HEK293 (cell line): Measurements from ENCODE around the gene MSI2.

Source experiments
- CTCF ChIA-PET: fragments of 350-600 bp; formaldehyde crosslinking; extraction: SDS; loops from one replicate; lab custom pipeline; 2021; ENCODE audit warnings: antibody characterized with exemption; lab: Yijun Ruan, JAX
- POLR2A ChIA-PET: fragments of 300-600 bp; formaldehyde crosslinking; extraction: SDS; loops from one replicate; lab custom pipeline; 2020; ENCODE audit warnings: antibody characterized with exemption, inconsistent platforms; lab: Yijun Ruan, JAX
- H3K27ac ChIP-seq: fragments of 200-500 bp; sonication (Bioruptor generic); 2 replicates; pipeline ENCODE4 v1.5.1; 2014; ENCODE audit warnings: low read depth, low read length, control low read depth, inconsistent platforms; ENCODE audit errors: extremely low read depth
- H3K36me3 ChIP-seq, 2 experiments: fragments of 200-500 bp in 1 of 2; sonication (Bioruptor generic) in 1 of 2; 1 replicate in 1 of 2; 2 replicates in 1 of 2; pipeline ENCODE4 v1.5.1; 2014 to 2017; ENCODE audit warnings: inconsistent platforms in 2 of 2, low read length in 2 of 2; ENCODE audit not compliant: control insufficient read depth in 2 of 2, insufficient read depth in 1 of 2
- H3K4me1 ChIP-seq: fragments of 200-500 bp; sonication (Bioruptor generic); 2 replicates; pipeline ENCODE4 v1.5.1; 2014; ENCODE audit warnings: mild to moderate bottlenecking, low read length, inconsistent platforms; ENCODE audit not compliant: control insufficient read depth, insufficient read depth
- H3K4me3 ChIP-seq: 2 replicates; pipeline ENCODE4 v1.5.1; 2011; ENCODE audit warnings: low read depth, mild to moderate bottlenecking, control low read depth, low read length, moderate library complexity
- H3K9me3 ChIP-seq: fragments of 200-500 bp; sonication (Bioruptor generic); 2 replicates; pipeline ENCODE4 v1.5.1; 2014; ENCODE audit warnings: low read depth, low read length, inconsistent platforms; ENCODE audit not compliant: control insufficient read depth, insufficient read depth
- BCL11A ChIP-seq: fragments of 450-650 bp; formaldehyde crosslinking; IDR thresholded peaks from 2 replicates; pipeline ENCODE4 v1.5.1; 2016; ENCODE audit warnings: low read depth, missing biosample characterization, missing genetic modification characterization
- HOXD13 ChIP-seq: sonication (generic); formaldehyde crosslinking; IDR thresholded peaks from 2 replicates; pipeline ENCODE4 v1.8.0; 2022; ENCODE audit warnings: missing genetic modification reagents, borderline replicate concordance
- KLF8 ChIP-seq: fragments of 450-650 bp; formaldehyde crosslinking; IDR thresholded peaks from 2 replicates; pipeline ENCODE4 v1.5.1; 2016; ENCODE audit warnings: missing biosample characterization, missing genetic modification characterization
- OSR2 ChIP-seq: fragments of 450-650 bp; formaldehyde crosslinking; IDR thresholded peaks from 2 replicates; pipeline ENCODE4 v1.5.1; 2016; ENCODE audit warnings: missing biosample characterization, missing genetic modification characterization
- SP2 ChIP-seq: fragments of 450-650 bp; formaldehyde crosslinking; IDR thresholded peaks from 2 replicates; pipeline ENCODE4 v1.5.1; 2016; ENCODE audit warnings: missing biosample characterization, missing genetic modification characterization
- SP3 ChIP-seq: fragments of 450-650 bp; formaldehyde crosslinking; IDR thresholded peaks from 2 replicates; pipeline ENCODE4 v1.5.1; 2016; ENCODE audit warnings: missing biosample characterization, missing genetic modification characterization
- WT1 ChIP-seq: fragments of 450-650 bp; formaldehyde crosslinking; IDR thresholded peaks from 2 replicates; pipeline ENCODE4 v1.5.1; 2016; ENCODE audit warnings: missing biosample characterization, missing genetic modification characterization
- ZNF133 ChIP-seq: fragments of 450-650 bp; formaldehyde crosslinking; IDR thresholded peaks from 2 replicates; pipeline ENCODE4 v1.5.1; 2016; ENCODE audit warnings: missing biosample characterization, missing genetic modification characterization
- ZNF223 ChIP-seq: fragments of 450-650 bp; formaldehyde crosslinking; IDR thresholded peaks from 2 replicates; pipeline ENCODE4 v1.5.1; 2016; ENCODE audit warnings: missing biosample characterization, missing genetic modification characterization
- ZNF292 ChIP-seq: fragments of 450-650 bp; formaldehyde crosslinking; IDR thresholded peaks from 2 replicates; pipeline ENCODE4 v1.5.1; 2016; ENCODE audit warnings: low read depth, missing biosample characterization, missing genetic modification characterization, borderline replicate concordance
- ZNF37A ChIP-seq: fragments of 450-650 bp; IDR thresholded peaks from 2 replicates; pipeline ENCODE4 v1.5.1; 2018; ENCODE audit warnings: missing biosample characterization, missing genetic modification characterization
- ZNF423 ChIP-seq: fragments of 450-650 bp; formaldehyde crosslinking; IDR thresholded peaks from 2 replicates; pipeline ENCODE4 v1.5.1; 2016; ENCODE audit warnings: missing biosample characterization, missing genetic modification characterization
- ZNF426 ChIP-seq: fragments of 450-650 bp; formaldehyde crosslinking; IDR thresholded peaks from 2 replicates; pipeline ENCODE4 v1.5.1; 2017; ENCODE audit warnings: missing biosample characterization, missing genetic modification characterization, mild to moderate bottlenecking, inconsistent platforms, moderate library complexity
- ZNF548 ChIP-seq: fragments of 450-650 bp; formaldehyde crosslinking; IDR thresholded peaks from 2 replicates; pipeline ENCODE4 v1.5.1; 2016; ENCODE audit warnings: missing biosample characterization, missing genetic modification characterization
- ZNF549 ChIP-seq: fragments of 450-650 bp; IDR thresholded peaks from 2 replicates; pipeline ENCODE4 v1.5.1; 2018; ENCODE audit warnings: missing biosample characterization, missing genetic modification characterization, mild to moderate bottlenecking, inconsistent platforms, moderate library complexity
- ZNF555 ChIP-seq: fragments of 450-650 bp; formaldehyde crosslinking; conservative IDR thresholded peaks from 2 replicates; pipeline ENCODE4 v1.5.1; 2017; ENCODE audit warnings: missing biosample characterization, mild to moderate bottlenecking, missing genetic modification characterization, inconsistent platforms
- ZNF792 ChIP-seq: fragments of 450-650 bp; formaldehyde crosslinking; IDR thresholded peaks from 2 replicates; pipeline ENCODE4 v1.5.1; 2016; ENCODE audit warnings: missing biosample characterization, missing genetic modification characterization
- ZSCAN16 ChIP-seq: fragments of 450-650 bp; formaldehyde crosslinking; IDR thresholded peaks from 2 replicates; pipeline ENCODE4 v1.5.1; 2016; ENCODE audit warnings: missing biosample characterization, missing genetic modification characterization
- TF ChIP-seq, protein P1 (sequence below): fragments of 450-650 bp; formaldehyde crosslinking; IDR thresholded peaks from 2 replicates; pipeline ENCODE4 v1.5.1; 2016; ENCODE audit warnings: missing biosample characterization, missing genetic modification characterization
- TF ChIP-seq, protein P2 (sequence below): fragments of 450-650 bp; formaldehyde crosslinking; IDR thresholded peaks from 2 replicates; pipeline ENCODE4 v1.5.1; 2016; ENCODE audit warnings: missing biosample characterization, missing genetic modification characterization
- TF ChIP-seq, protein P3 (sequence below): fragments of 450-650 bp; IDR thresholded peaks from 2 replicates; pipeline ENCODE4 v1.5.1; 2018; ENCODE audit warnings: missing biosample characterization, missing genetic modification characterization
- TF ChIP-seq, protein P4 (sequence below): fragments of 450-650 bp; formaldehyde crosslinking; IDR thresholded peaks from 2 replicates; pipeline ENCODE4 v1.5.1; 2016; ENCODE audit warnings: missing biosample characterization, missing genetic modification characterization
- TF ChIP-seq, protein P5 (sequence below): fragments of 450-650 bp; formaldehyde crosslinking; IDR thresholded peaks from 2 replicates; pipeline ENCODE4 v1.5.1; 2016; ENCODE audit warnings: missing biosample characterization, missing genetic modification characterization

Gene MSI2

DNA sequence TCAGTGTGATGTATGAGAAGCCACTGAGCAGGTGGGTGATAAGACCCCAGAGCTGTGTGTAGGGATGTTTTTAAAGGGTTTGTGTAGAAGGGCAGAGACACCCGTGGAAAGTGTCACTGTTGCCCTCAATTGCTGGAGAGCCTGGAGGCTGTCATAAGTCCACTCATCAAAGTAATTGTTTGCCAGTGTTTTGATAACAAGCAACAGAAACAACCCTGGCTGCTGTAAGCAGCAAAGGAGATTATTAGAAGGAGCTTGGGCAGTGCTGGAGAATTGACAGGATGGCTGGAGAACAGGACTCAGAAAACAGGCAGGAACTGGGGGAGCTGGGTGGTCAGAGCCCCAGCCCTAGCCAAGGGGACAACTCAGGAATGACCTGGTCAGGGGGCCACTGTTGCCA, 369.2 kb downstream of the MSI2 start (continued):
- TF ChIP-seq, protein P1, sequence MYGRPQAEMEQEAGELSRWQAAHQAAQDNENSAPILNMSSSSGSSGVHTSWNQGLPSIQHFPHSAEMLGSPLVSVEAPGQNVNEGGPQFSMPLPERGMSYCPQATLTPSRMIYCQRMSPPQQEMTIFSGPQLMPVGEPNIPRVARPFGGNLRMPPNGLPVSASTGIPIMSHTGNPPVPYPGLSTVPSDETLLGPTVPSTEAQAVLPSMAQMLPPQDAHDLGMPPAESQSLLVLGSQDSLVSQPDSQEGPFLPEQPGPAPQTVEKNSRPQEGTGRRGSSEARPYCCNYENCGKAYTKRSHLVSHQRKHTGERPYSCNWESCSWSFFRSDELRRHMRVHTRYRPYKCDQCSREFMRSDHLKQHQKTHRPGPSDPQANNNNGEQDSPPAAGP (tag by site-specific recombination): no peak
- no peak for TF ChIP-seq WT1 (tag by site-specific recombination)
- TF ChIP-seq ZNF223 (tag by site-specific recombination): no peak
- TF ChIP-seq SP2 (tag by site-specific recombination): no peak
- TF ChIP-seq ZNF37A (tag by site-specific recombination): no peak
- no peak for TF ChIP-seq ZNF423 (tag by site-specific recombination)
- no peak for TF ChIP-seq ZNF548 (tag by site-specific recombination)
- TF ChIP-seq, protein P2, sequence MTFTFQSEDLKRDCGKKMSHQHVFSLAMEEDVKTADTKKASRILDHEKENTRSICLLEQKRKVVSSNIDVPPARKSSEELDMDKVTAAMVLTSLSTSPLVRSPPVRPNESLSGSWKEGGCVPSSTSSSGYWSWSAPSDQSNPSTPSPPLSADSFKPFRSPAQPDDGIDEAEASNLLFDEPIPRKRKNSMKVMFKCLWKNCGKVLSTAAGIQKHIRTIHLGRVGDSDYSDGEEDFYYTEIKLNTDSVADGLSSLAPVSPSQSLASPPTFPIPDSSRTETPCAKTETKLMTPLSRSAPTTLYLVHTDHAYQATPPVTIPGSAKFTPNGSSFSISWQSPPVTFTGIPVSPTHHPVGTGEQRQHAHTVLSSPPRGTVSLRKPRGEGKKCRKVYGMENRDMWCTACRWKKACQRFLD (tag by site-specific recombination): no peak

DNA sequence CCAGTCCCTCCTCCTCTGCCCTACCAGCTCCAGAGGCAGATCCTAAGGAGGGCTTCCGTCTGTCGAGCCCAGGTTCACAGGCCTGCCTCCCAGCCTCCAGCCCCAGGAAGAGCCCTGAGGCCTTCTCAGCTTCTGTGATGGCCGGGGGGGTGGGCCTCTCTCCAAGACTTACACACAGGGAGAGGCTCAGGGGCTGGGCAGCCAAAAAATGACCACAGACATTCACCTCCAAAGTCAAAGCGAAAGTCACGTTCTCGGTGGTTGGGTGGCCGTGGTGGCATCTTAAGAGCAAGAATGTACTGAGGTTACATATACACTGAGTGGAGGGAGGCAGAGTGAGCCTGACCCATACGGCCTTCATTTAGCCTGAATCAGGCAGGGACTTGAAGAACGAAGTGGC, 369.6 kb downstream of the MSI2 start:
- Histone ChIP-seq H3K9me3 (no peaks in the 10 kb centered on the region), H3K27ac (no peak overlapping the region)
- CTCF ChIA-PET: interaction anchor here (1.1 to 2.3 kb wide), 2 partner anchors 28 to 46 kb away, joined by 3 to 8 read pairs; no protein-coding TSS in a partner anchor
- TF ChIP-seq HOXD13: no peak
- no peak for TF ChIP-seq OSR2
- no peak for TF ChIP-seq ZNF792 (tag by site-specific recombination)
- TF ChIP-seq, protein P3, sequence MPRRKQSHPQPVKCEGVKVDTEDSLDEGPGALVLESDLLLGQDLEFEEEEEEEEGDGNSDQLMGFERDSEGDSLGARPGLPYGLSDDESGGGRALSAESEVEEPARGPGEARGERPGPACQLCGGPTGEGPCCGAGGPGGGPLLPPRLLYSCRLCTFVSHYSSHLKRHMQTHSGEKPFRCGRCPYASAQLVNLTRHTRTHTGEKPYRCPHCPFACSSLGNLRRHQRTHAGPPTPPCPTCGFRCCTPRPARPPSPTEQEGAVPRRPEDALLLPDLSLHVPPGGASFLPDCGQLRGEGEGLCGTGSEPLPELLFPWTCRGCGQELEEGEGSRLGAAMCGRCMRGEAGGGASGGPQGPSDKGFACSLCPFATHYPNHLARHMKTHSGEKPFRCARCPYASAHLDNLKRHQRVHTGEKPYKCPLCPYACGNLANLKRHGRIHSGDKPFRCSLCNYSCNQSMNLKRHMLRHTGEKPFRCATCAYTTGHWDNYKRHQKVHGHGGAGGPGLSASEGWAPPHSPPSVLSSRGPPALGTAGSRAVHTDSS (tag by site-specific recombination): no peak
- TF ChIP-seq ZNF549 (tag by site-specific recombination): no peak
- TF ChIP-seq BCL11A (tag by site-specific recombination): no peak
- no peak for TF ChIP-seq ZNF292 (tag by site-specific recombination)
- TF ChIP-seq, protein P4, sequence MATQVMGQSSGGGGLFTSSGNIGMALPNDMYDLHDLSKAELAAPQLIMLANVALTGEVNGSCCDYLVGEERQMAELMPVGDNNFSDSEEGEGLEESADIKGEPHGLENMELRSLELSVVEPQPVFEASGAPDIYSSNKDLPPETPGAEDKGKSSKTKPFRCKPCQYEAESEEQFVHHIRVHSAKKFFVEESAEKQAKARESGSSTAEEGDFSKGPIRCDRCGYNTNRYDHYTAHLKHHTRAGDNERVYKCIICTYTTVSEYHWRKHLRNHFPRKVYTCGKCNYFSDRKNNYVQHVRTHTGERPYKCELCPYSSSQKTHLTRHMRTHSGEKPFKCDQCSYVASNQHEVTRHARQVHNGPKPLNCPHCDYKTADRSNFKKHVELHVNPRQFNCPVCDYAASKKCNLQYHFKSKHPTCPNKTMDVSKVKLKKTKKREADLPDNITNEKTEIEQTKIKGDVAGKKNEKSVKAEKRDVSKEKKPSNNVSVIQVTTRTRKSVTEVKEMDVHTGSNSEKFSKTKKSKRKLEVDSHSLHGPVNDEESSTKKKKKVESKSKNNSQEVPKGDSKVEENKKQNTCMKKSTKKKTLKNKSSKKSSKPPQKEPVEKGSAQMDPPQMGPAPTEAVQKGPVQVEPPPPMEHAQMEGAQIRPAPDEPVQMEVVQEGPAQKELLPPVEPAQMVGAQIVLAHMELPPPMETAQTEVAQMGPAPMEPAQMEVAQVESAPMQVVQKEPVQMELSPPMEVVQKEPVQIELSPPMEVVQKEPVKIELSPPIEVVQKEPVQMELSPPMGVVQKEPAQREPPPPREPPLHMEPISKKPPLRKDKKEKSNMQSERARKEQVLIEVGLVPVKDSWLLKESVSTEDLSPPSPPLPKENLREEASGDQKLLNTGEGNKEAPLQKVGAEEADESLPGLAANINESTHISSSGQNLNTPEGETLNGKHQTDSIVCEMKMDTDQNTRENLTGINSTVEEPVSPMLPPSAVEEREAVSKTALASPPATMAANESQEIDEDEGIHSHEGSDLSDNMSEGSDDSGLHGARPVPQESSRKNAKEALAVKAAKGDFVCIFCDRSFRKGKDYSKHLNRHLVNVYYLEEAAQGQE (tag by site-specific recombination): no peak
- no peak for TF ChIP-seq KLF8 (tag by site-specific recombination)
- no peak for TF ChIP-seq ZNF555 (tag by site-specific recombination)
- TF ChIP-seq, protein P5, sequence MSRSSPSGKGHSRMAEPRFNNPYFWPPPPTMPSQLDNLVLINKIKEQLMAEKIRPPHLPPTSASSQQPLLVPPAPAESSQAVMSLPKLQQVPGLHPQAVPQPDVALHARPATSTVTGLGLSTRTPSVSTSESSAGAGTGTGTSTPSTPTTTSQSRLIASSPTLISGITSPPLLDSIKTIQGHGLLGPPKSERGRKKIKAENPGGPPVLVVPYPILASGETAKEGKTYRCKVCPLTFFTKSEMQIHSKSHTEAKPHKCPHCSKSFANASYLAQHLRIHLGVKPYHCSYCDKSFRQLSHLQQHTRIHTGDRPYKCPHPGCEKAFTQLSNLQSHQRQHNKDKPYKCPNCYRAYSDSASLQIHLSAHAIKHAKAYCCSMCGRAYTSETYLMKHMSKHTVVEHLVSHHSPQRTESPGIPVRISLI (tag by site-specific recombination): no peak
- TF ChIP-seq ZNF426 (tag by site-specific recombination): no peak
- no peak for TF ChIP-seq ZNF133
- TF ChIP-seq ZSCAN16 (tag by site-specific recombination): no peak
- TF ChIP-seq SP3: no peak
- TF ChIP-seq, all 188 proteins: peak for 0
- H3K4me1 ChIP-seq: 0 out of 2 replicates have a peak, but pooled peaks cover 3% of the 10 kb centered on the region
- POLR2A ChIA-PET: no interaction called here
- H3K36me3 ChIP-seq: peaks cover 0 to 10% of the 10 kb centered on the region in 2 experiments; a peak in 1 of 3 replicates
- H3K4me3 ChIP-seq: no peak overlapping the region
